CD4-positive, alpha-beta memory T cell (primary cell): ENCODE results near the gene BABAM2. TPM values are rescaled to one million over a fixed set of nuclear protein-coding genes. Genes with fewer than 3 reads are reported as not detected.

ENCODE experiments used
- CTCF ChIA-PET: fragments of 350-600 bp; sonication (Branson Sonifier 250); formaldehyde crosslinking; loops from one replicate; lab custom pipeline; 2021; ENCODE audit warnings: inconsistent platforms; ENCODE audit not compliant: partially characterized antibody; lab: Charles Lee
- POLR2A ChIA-PET: fragments of 350-600 bp; sonication (Branson Sonifier 250); formaldehyde crosslinking; loops from one replicate; lab custom pipeline; 2021; ENCODE audit not compliant: partially characterized antibody; lab: Charles Lee
- DNase-seq, 5 donors: peaks; one replicate each; pipeline versions ENCODE4 v3.0.0 to v3.0.0-alpha.2; 2020 to 2022; ENCODE audit warnings: mixed read lengths in 1 of 5
- H3K27ac ChIP-seq: one replicate; pipeline ENCODE4 v1.7.0; 2013; ENCODE audit warnings: low read depth, low read length
- H3K27me3 ChIP-seq: 2 replicates; pipeline ENCODE4 v1.7.0; 2013; ENCODE audit warnings: mild to moderate bottlenecking, low read length, moderate library complexity; ENCODE audit not compliant: insufficient read depth
- H3K36me3 ChIP-seq: 2 replicates; pipeline ENCODE4 v1.7.0; 2013; ENCODE audit warnings: mild to moderate bottlenecking, low read length, moderate library complexity; ENCODE audit not compliant: insufficient read depth
- H3K4me1 ChIP-seq: 2 replicates; pipeline ENCODE4 v1.7.0; 2013; ENCODE audit warnings: mild to moderate bottlenecking, low read length, moderate library complexity; ENCODE audit not compliant: insufficient read depth
- H3K4me3 ChIP-seq, 2 donors: one replicate each; pipeline ENCODE4 v1.7.0; 2013; ENCODE audit warnings: low read length in 2 of 2, mild to moderate bottlenecking in 1 of 2
- H3K9me3 ChIP-seq, 2 donors: one replicate each; pipeline ENCODE4 v1.7.0; 2013; ENCODE audit warnings: low read length in 2 of 2, control low read depth in 1 of 2; ENCODE audit not compliant: control insufficient read depth in 1 of 2
- H3K27ac Mint-ChIP-seq, 7 donors: one replicate each; pipeline ENCODE4 v1.8.0; 2020 to 2021; ENCODE audit warnings: mixed read lengths in 7 of 7, mild to moderate bottlenecking in 6 of 7, inconsistent platforms in 3 of 7, moderate library complexity in 3 of 7
- H3K27me3 Mint-ChIP-seq, 2 donors: one replicate each; pipeline ENCODE4 v1.8.0; 2020 to 2021; ENCODE audit warnings: mixed read lengths in 2 of 2
- H3K36me3 Mint-ChIP-seq, 2 donors: one replicate each; pipeline ENCODE4 v1.8.0; 2020 to 2021; ENCODE audit warnings: mixed read lengths in 2 of 2, inconsistent platforms in 1 of 2, mild to moderate bottlenecking in 1 of 2
- H3K4me1 Mint-ChIP-seq, 4 donors: one replicate each; pipeline ENCODE4 v1.8.0; 2020 to 2021; ENCODE audit warnings: mixed read lengths in 4 of 4, mild to moderate bottlenecking in 1 of 4
- H3K4me3 Mint-ChIP-seq, 8 donors: one replicate each; pipeline ENCODE4 v1.8.0; 2020 to 2021; ENCODE audit warnings: mixed read lengths in 8 of 8, mild to moderate bottlenecking in 7 of 8, moderate library complexity in 6 of 8, inconsistent platforms in 3 of 8
- H3K9me3 Mint-ChIP-seq, 8 donors: one replicate each; pipeline ENCODE4 v1.8.0; 2020 to 2021; ENCODE audit warnings: mixed read lengths in 8 of 8, mild to moderate bottlenecking in 5 of 8, inconsistent platforms in 3 of 8, moderate library complexity in 1 of 8
- intact Hi-C: fragments of 100-400 bp; cut with micrococcal nuclease; formaldehyde crosslinking; loops from one replicate; pipeline ENCODE4 v1.15.1; 2023
- polyA plus RNA-seq, 2 donors: library from polyadenylated mRNA; unstranded; fragments of 300-500 nt; fragmentation: Illumina TruSeq; gene quantifications; one replicate each; pipeline ENCODE4 v1.2.3, GENCODE V29; 2021
- total RNA-seq, 2 experiments: library from RNA; stranded (reverse); gene quantifications; one replicate each; pipeline ENCODE4 v1.2.3, GENCODE V29; 2021

The BABAM2 gene
- total and polyA plus RNA-seq, 4 experiments from 2014 or later, result 37.3 to 60.1 (median 48.2) TPM

GRCh38 chr2:28148566-28148965 is 258.0 kb downstream of the BABAM2 start:
- POLR2A ChIA-PET, result no interaction called here
- Histone ChIP-seq H3K27me3 (no peaks in the 10 kb centered on the region), H3K4me1 (no peaks in the 10 kb centered on the region), H3K36me3 (no peaks in the 10 kb centered on the region), H3K4me3 (no peak overlapping the region), H3K27ac (no peak overlapping the region), H3K9me3 (no peaks in the 10 kb centered on the region)
- Mint-ChIP-seq H3K36me3 (peaks cover 29 to 59% of the 10 kb centered on the region in 2 donors), H3K27ac (no peak overlapping the region), H3K4me1 (no peaks in the 10 kb centered on the region), H3K4me3 (no peak overlapping the region), H3K9me3 (no peaks in the 10 kb centered on the region), H3K27me3 (no peaks in the 10 kb centered on the region)
- CTCF ChIA-PET, result no interaction called here
- DNase-seq, result no peak
- intact Hi-C loops, result no loop called here

DNA sequence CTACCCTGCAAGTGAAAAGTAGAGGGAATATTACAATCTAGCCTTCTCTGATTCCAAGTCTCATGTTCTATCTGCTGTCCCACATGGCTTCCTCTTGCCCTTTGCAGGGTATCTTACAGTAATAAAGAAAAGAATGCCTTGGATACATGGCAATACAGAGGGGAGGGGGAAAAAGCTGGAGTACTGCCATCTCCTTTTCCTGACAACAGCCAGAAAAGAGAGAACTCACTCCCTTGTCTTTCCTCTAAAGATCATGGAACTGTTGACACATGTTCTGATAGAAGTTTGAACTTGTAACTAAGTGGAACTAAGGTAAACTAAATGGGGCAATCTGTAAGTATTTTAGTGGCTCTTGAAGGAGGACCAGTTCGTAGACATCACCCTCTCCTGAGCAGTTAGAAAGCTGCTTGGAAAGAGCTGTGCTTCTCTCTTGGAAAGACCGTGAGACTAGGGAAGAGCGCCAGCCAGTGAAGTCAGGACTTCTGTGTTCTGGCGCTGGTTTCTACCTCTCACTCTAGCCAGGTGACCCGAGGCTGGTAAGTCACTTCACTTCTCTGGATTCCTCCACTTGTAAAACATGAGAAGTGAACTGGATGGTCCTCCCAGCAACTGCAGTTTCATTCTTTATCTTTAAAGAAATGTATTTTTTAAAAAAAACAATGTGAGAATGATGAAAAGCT is 259.8 kb downstream of the BABAM2 start:
- Histone ChIP-seq H3K36me3 (no peaks in the 10 kb centered on the region), H3K9me3 (no peaks in the 10 kb centered on the region), H3K27ac (no peak overlapping the region), H3K4me3 (no peak overlapping the region), H3K27me3 (no peaks in the 10 kb centered on the region), H3K4me1 (no peaks in the 10 kb centered on the region)
- Mint-ChIP-seq H3K27ac (no peak overlapping the region), H3K27me3 (no peaks in the 10 kb centered on the region), H3K9me3 (peaks cover 0 to 14% (median 9%) of the 10 kb centered on the region in 8 donors), H3K4me1 (no peaks in the 10 kb centered on the region), H3K36me3 (peaks cover 38 to 74% of the 10 kb centered on the region in 2 donors), H3K4me3 (no peak overlapping the region)
- POLR2A ChIA-PET, result no interaction called here
- CTCF ChIA-PET, result interaction anchor here (1.0 kb wide), 1 partner anchor 427 kb away, joined by 3 read pairs; no protein-coding TSS in a partner anchor
- intact Hi-C loops, result no loop called here
- DNase-seq, result no peak

GRCh38 chr2:28150994-28151393 is 260.5 kb downstream of the BABAM2 start:
- Mint-ChIP-seq H3K9me3 (peaks cover 0 to 20% (median 15%) of the 10 kb centered on the region in 8 donors), H3K27ac (no peak overlapping the region), H3K27me3 (no peaks in the 10 kb centered on the region), H3K4me3 (no peak overlapping the region), H3K4me1 (no peaks in the 10 kb centered on the region), H3K36me3 (peaks cover 42 to 77% of the 10 kb centered on the region in 2 donors)
- intact Hi-C loops, result no loop called here
- ChIA-PET POLR2A (no interaction called here), CTCF (no interaction called here)
- Histone ChIP-seq H3K27ac (no peak overlapping the region), H3K9me3 (peaks cover 0 to 5% of the 10 kb centered on the region in 2 donors), H3K4me1 (no peaks in the 10 kb centered on the region), H3K27me3 (no peaks in the 10 kb centered on the region), H3K4me3 (no peak overlapping the region), H3K36me3 (no peaks in the 10 kb centered on the region)
- DNase-seq, result no peak

DNA sequence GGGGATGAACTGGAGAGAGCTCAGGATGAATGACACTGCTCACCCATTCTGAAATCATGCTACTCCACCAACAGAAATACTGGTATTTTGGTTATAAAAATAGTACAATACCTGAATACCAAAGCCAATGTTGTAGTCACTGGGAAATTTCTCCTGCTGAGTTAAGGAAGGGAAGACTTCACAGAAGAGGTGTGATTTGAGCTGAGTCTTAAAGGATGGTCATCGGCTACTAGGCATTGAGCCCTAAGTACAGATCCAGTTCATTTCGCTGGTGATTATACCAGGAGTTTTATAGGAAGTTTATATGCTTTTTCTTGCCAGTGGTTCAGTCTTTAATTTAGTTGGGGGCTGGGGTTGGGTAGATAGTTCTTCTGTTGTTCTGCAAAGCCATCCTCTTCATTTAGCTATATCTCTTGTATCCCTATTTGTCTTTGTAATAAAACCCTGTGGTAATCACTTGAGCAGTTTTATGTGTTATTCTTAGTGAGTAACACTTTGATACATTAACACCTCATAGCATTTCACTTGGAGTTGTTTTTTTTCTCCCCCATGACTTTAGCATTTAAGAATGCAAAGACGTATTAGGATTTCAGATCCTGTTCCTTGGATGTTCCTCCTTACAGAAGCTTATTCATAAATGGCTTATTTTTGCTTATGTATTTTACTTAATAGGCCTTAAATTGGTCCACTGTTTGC is 262.2 kb downstream of the BABAM2 start:
- peaks cover 0 to 23% (median 17%) of the 10 kb centered on the region in 8 donors for H3K9me3 Mint-ChIP-seq
- H3K27me3 ChIP-seq, result no peaks in the 10 kb centered on the region
- peaks cover 49 to 81% of the 10 kb centered on the region in 2 donors for H3K36me3 Mint-ChIP-seq
- intact Hi-C loops, result no loop called here
- no peak overlapping the region for H3K27ac Mint-ChIP-seq
- H3K36me3 ChIP-seq, result no peaks in the 10 kb centered on the region
- no peak overlapping the region for H3K4me3 ChIP-seq
- no peak overlapping the region for H3K27ac ChIP-seq
- peaks cover 0 to 7% of the 10 kb centered on the region in 2 donors for H3K9me3 ChIP-seq
- no peak overlapping the region for H3K4me3 Mint-ChIP-seq
- no peaks in the 10 kb centered on the region for H3K4me1 Mint-ChIP-seq
- DNase-seq, result no peak
- no peaks in the 10 kb centered on the region for H3K27me3 Mint-ChIP-seq
- ChIA-PET POLR2A (no interaction called here), CTCF (no interaction called here)
- no peaks in the 10 kb centered on the region for H3K4me1 ChIP-seq

- Mint-ChIP-seq H3K4me3 (no peak overlapping the region), H3K27ac (no peak overlapping the region), H3K9me3 (peaks cover 0 to 23% (median 17%) of the 10 kb centered on the region in 8 donors), H3K4me1 (no peaks in the 10 kb centered on the region), H3K27me3 (no peaks in the 10 kb centered on the region), H3K36me3 (peaks cover 51 to 81% of the 10 kb centered on the region in 2 donors)
- Histone ChIP-seq H3K27ac (no peak overlapping the region), H3K9me3 (peaks cover 0 to 7% of the 10 kb centered on the region in 2 donors), H3K36me3 (no peaks in the 10 kb centered on the region), H3K27me3 (no peaks in the 10 kb centered on the region), H3K4me3 (no peak overlapping the region), H3K4me1 (no peaks in the 10 kb centered on the region)
- DNase-seq, result no peak
- ChIA-PET POLR2A (no interaction called here), CTCF (interaction anchor here (0.6 kb wide), 1 partner anchor 20 kb away, joined by 3 read pairs; no protein-coding TSS in a partner anchor)
- intact Hi-C loops, result no loop called here
Measured at GRCh38 chr2:28153851-28154250, 263.3 kb downstream of the BABAM2 start.

DNA sequence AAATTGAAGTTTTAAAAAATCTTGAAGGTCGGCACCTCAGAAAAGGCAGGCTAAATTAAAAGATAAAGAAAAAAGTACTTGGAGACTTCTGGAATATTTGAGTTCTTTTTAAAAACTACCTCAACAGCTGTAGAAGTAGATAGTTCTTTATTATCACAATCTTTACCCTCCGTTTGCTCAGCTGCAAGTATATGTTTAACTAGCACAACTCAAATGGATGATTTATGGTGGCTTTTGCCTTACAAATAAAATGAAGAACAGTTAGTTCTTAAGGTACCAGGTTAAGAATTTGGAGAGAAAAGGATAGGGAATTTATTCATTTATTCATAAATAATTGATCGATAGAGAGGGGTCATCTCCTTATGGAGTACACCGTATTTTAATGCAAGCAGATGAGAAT is 264.6 kb downstream of the BABAM2 start:
- POLR2A ChIA-PET, result no interaction called here
- H3K36me3 Mint-ChIP-seq, result peaks cover 47 to 76% of the 10 kb centered on the region in 2 donors

GRCh38 chr2:28155627-28156026 is 265.1 kb downstream of the BABAM2 start:
- Mint-ChIP-seq H3K36me3 (peaks cover 43 to 71% of the 10 kb centered on the region in 2 donors), H3K4me3 (no peak overlapping the region), H3K4me1 (no peaks in the 10 kb centered on the region), H3K27ac (no peak overlapping the region), H3K27me3 (no peaks in the 10 kb centered on the region), H3K9me3 (peaks cover 0 to 23% (median 17%) of the 10 kb centered on the region in 8 donors)
- no peak for DNase-seq
- POLR2A ChIA-PET, result no interaction called here
- intact Hi-C loops, result no loop called here
- no peak overlapping the region for H3K4me3 ChIP-seq
- H3K27ac ChIP-seq, result no peak overlapping the region
- H3K36me3 ChIP-seq, result no peaks in the 10 kb centered on the region
- CTCF ChIA-PET, result interaction anchor here (1.8 kb wide), 1 partner anchor 294 kb away, joined by 3 read pairs; no protein-coding TSS in a partner anchor
- no peaks in the 10 kb centered on the region for H3K4me1 ChIP-seq
- H3K27me3 ChIP-seq, result no peaks in the 10 kb centered on the region
- H3K9me3 ChIP-seq, result peaks cover 0 to 7% of the 10 kb centered on the region in 2 donors

More for the DNA sequence above, 264.6 kb downstream of the BABAM2 start:
- no peak for DNase-seq
- H3K27me3 Mint-ChIP-seq, result no peaks in the 10 kb centered on the region
- CTCF ChIA-PET, result interaction anchor here (1.8 kb wide), 1 partner anchor 294 kb away, joined by 3 read pairs; no protein-coding TSS in a partner anchor
- H3K4me3 Mint-ChIP-seq, result no peak overlapping the region
- no peaks in the 10 kb centered on the region for H3K4me1 ChIP-seq
- no peak overlapping the region for H3K4me3 ChIP-seq
- intact Hi-C loops, result no loop called here
- peaks cover 0 to 7% of the 10 kb centered on the region in 2 donors for H3K9me3 ChIP-seq
- H3K27me3 ChIP-seq, result no peaks in the 10 kb centered on the region
- H3K36me3 ChIP-seq, result no peaks in the 10 kb centered on the region
- H3K9me3 Mint-ChIP-seq, result peaks cover 0 to 23% (median 17%) of the 10 kb centered on the region in 8 donors
- H3K4me1 Mint-ChIP-seq, result no peaks in the 10 kb centered on the region
- H3K27ac ChIP-seq, result no peak overlapping the region
- no peak overlapping the region for H3K27ac Mint-ChIP-seq
